ENCODE results near the gene PLEKHA3.
"Not testable (repeated sequence)": the region's sequence is repeated elsewhere in the genome, so short reads cannot be mapped to it uniquely, and the experiment has no call there.

The PLEKHA3 gene

GRCh38 chr2:178525460-178525859, 45.2 kb downstream of the PLEKHA3 start:
- not testable (repeated sequence) for DNase-seq

GRCh38 chr2:178526256-178526655, 46.0 kb downstream of the PLEKHA3 start:
- no peak for DNase-seq

- DNase-seq, result no peak
Observed at GRCh38 chr2:178527592-178527991, 47.3 kb downstream of the PLEKHA3 start.

GRCh38 chr2:178528647-178529046, 48.4 kb downstream of the PLEKHA3 start:
- DNase-seq, result no peak

GRCh38 chr2:178529194-178529593, 48.9 kb downstream of the PLEKHA3 start:
- DNase-seq, result no peak

GRCh38 chr2:178530131-178530530, 49.9 kb downstream of the PLEKHA3 start:
- no peak for DNase-seq

GRCh38 chr2:178530625-178531142, 50.4 kb downstream of the PLEKHA3 start:
- no peak for DNase-seq

- no peak for DNase-seq
Observed at GRCh38 chr2:178531168-178531567, 50.9 kb downstream of the PLEKHA3 start.

- DNase-seq, result no peak
Observed at GRCh38 chr2:178536037-178536436, 55.8 kb downstream of the PLEKHA3 start.

- DNase-seq, result no peak
Observed at GRCh38 chr2:178542161-178542560, 61.9 kb downstream of the PLEKHA3 start.

GRCh38 chr2:178542569-178542968, 62.3 kb downstream of the PLEKHA3 start:
- no peak for DNase-seq

GRCh38 chr2:178550352-178550751, 70.1 kb downstream of the PLEKHA3 start:
- DNase-seq, result no peak

GRCh38 chr2:178553047-178553446, 72.8 kb downstream of the PLEKHA3 start:
- DNase-seq, result no peak

Measured in C1 segment of cervical spinal cord (tissue), 14 donors.